Duodenal mucosa (tissue), 2 donors: Measurements from ENCODE around the gene LRMDA.

Experiments
- H3K27ac ChIP-seq: one replicate; pipeline ENCODE4 v1.7.0; 2013; ENCODE audit warnings: low read depth, low read length
- H3K27me3 ChIP-seq, 2 donors: one replicate each; pipeline ENCODE4 v1.7.0; 2013; ENCODE audit warnings: low read length in 2 of 2, control low read depth in 1 of 2; ENCODE audit not compliant: insufficient read depth in 2 of 2, control insufficient read depth in 1 of 2
- H3K36me3 ChIP-seq, 2 donors: one replicate each; pipeline ENCODE4 v1.7.0; 2013; ENCODE audit warnings: low read length in 2 of 2, control low read depth in 1 of 2; ENCODE audit not compliant: insufficient read depth in 2 of 2, control insufficient read depth in 1 of 2
- H3K4me1 ChIP-seq, 2 donors: one replicate each; pipeline ENCODE4 v1.7.0; 2013; ENCODE audit warnings: low read length in 2 of 2, control low read depth in 1 of 2; ENCODE audit not compliant: insufficient read depth in 2 of 2, control insufficient read depth in 1 of 2
- H3K4me3 ChIP-seq, 2 donors: one replicate each; pipeline ENCODE4 v1.7.0; 2013; ENCODE audit warnings: low read length in 2 of 2, low read depth in 1 of 2
- H3K9ac ChIP-seq, 2 donors: one replicate each; pipeline ENCODE4 v1.7.0; 2013; ENCODE audit warnings: low read length in 2 of 2, low read depth in 1 of 2
- H3K9me3 ChIP-seq, 2 donors: one replicate each; pipeline ENCODE4 v1.7.0; 2013; ENCODE audit warnings: low read length in 2 of 2, control low read depth in 1 of 2; ENCODE audit not compliant: control insufficient read depth in 1 of 2

LRMDA gene

DNA sequence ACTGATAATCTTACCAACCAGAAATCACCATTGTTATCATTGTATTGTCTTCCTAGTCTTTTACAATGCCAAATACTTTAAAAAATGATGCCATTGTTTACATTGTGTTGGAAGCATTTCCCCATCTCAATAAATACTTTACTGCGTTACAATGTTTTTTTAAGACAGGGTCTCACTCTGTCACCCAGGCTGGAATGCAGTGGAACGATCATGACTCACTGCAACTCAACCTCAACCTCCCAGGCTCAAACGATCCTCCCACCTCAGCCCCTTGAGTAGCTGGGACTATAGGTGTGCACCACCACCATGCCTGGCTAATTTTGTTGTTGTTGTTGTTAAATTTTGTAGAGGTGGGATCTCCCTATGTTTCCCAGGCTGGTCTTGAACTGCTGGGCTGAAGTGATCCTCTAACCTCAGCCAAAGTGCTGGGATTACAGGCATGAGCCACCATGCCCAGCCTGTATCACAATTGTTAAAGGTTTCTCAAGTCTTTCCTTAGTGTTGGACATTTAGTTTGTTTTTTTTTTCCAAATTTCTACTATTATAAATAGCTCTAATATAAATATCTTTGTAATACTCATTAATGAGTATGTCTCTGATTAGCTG lies 13.5 kb downstream of the LRMDA start:
- H3K36me3 ChIP-seq = no peaks in the 10 kb centered on the region
- H3K9ac ChIP-seq = no peak overlapping the region
- H3K27me3 ChIP-seq = no peaks in the 10 kb centered on the region
- peaks cover 0 to 4% of the 10 kb centered on the region in 2 donors for H3K9me3 ChIP-seq
- H3K4me3 ChIP-seq = no peak overlapping the region
- peaks cover 0 to 5% of the 10 kb centered on the region in 2 donors for H3K4me1 ChIP-seq
- no peak overlapping the region for H3K27ac ChIP-seq

DNA sequence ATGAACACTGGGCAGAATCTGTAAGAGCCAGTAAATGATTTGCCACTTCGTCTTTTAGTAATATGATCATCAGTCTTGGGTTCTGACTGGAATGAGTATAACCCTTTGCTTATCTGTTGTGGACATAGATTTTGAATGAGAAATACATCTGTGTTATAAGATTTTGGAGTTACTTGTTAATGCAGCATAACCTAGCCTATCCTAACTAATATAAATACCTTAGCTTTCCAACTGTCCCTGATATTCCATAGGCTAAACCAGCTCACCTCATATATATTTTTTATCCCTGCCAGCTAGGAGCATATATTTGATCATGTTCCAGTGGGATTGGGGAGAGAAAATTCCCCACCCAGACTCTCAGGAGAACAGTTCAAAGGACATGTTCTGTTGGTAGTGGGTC lies 15.1 kb downstream of the LRMDA start:
- H3K4me3 ChIP-seq = no peak overlapping the region
- no peaks in the 10 kb centered on the region for H3K36me3 ChIP-seq
- H3K9me3 ChIP-seq = peaks cover 0 to 4% of the 10 kb centered on the region in 2 donors
- H3K27ac ChIP-seq = no peak overlapping the region
- H3K27me3 ChIP-seq = no peaks in the 10 kb centered on the region
- H3K9ac ChIP-seq = no peak overlapping the region
- peaks cover 0 to 5% of the 10 kb centered on the region in 2 donors for H3K4me1 ChIP-seq

DNA sequence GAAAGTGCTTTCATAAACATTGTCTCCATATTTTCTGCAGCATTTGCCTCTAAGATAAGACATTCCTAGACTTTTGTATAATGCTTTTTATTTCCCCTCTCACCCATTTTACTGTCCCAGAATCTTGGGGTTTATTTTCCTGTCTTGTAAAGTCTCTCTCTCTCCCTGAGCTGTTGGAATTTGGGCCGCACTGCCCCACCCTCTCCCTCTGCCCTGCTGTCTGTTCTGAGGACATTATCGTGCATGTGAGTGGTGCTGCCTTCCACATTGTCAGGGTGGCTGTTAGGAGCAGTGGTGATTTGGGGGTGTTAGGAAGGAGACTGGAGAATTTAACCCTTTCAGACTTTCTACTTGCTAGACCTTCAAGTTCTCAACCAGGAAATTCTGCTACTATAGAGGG lies 16.7 kb downstream of the LRMDA start:
- Histone ChIP-seq H3K9ac (no peak overlapping the region), H3K9me3 (peaks cover 0 to 4% of the 10 kb centered on the region in 2 donors), H3K27ac (no peak overlapping the region), H3K36me3 (no peaks in the 10 kb centered on the region), H3K27me3 (no peaks in the 10 kb centered on the region), H3K4me3 (no peak overlapping the region), H3K4me1 (no peaks in the 10 kb centered on the region)

GRCh38 chr10:75449382-75450074 lies 18.1 kb downstream of the LRMDA start:
- no peak overlapping the region for H3K4me3 ChIP-seq
- no peaks in the 10 kb centered on the region for H3K36me3 ChIP-seq
- no peaks in the 10 kb centered on the region for H3K27me3 ChIP-seq
- no peaks in the 10 kb centered on the region for H3K4me1 ChIP-seq
- no peaks in the 10 kb centered on the region for H3K9me3 ChIP-seq
- H3K27ac ChIP-seq = no peak overlapping the region
- no peak overlapping the region for H3K9ac ChIP-seq

- Histone ChIP-seq H3K4me3 (no peak overlapping the region), H3K36me3 (no peaks in the 10 kb centered on the region), H3K9me3 (no peaks in the 10 kb centered on the region), H3K27me3 (no peaks in the 10 kb centered on the region), H3K4me1 (no peaks in the 10 kb centered on the region), H3K9ac (no peak overlapping the region), H3K27ac (no peak overlapping the region)
These were observed 18.6 kb downstream of the LRMDA start for GRCh38 chr10:75450075-75450445.

DNA sequence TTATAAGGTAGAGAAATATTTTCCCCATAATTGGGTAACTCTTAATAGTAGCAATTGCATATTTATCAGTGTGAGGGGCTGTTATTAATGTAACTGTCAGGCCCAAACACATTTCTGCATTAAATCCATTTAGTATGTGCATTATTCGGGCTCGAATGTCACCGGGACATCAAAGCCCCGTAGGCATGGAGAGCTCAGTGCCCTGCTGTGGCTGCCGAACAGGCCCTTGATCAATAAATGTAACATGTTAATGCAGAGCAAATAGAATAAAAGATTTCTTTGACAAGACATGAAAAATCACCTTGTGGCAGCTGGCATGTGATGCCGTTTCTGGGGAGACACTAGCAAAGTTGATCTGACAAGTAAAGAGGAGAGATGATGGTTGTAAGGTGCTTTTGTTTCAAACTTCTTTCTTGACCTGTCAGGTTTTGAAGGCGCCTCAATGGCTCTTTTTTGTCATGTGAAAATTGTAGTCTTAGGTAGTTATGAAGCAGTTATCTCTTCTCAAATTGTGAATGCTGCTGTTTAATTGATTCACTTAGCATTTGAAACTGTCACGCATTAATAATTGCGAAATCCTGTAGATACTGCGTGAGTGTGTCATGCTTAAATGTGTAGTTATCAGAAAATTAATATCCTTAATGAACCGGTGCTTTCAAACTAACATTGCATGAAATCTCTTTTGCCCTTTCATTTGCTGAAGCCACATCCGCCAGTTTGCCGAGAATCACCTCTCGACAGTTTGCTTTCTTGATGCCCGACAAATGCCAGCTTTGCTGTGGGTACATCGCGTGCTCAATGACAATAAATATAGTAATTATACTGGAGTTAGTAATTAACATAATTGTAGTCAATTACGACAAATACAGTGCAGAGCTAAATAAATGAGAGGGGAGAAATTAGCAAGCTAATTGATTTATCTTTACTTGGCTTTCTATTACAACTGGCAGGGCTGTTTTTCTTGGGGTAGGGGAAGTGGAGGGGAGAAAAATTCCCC lies 19.5 kb downstream of the LRMDA start:
- Histone ChIP-seq H3K36me3 (no peaks in the 10 kb centered on the region), H3K27me3 (no peaks in the 10 kb centered on the region), H3K9me3 (no peaks in the 10 kb centered on the region)

GRCh38 chr10:75451831-75452230 lies 20.4 kb downstream of the LRMDA start:
- Histone ChIP-seq H3K4me1 (no peaks in the 10 kb centered on the region), H3K27ac (no peak overlapping the region), H3K27me3 (no peaks in the 10 kb centered on the region), H3K36me3 (no peaks in the 10 kb centered on the region), H3K9ac (no peak overlapping the region), H3K4me3 (no peak overlapping the region), H3K9me3 (no peaks in the 10 kb centered on the region)

More for the DNA sequence above, 19.5 kb downstream of the LRMDA start:
- Histone ChIP-seq H3K9ac (no peak overlapping the region), H3K4me1 (no peaks in the 10 kb centered on the region), H3K4me3 (no peak overlapping the region), H3K27ac (no peak overlapping the region)

DNA sequence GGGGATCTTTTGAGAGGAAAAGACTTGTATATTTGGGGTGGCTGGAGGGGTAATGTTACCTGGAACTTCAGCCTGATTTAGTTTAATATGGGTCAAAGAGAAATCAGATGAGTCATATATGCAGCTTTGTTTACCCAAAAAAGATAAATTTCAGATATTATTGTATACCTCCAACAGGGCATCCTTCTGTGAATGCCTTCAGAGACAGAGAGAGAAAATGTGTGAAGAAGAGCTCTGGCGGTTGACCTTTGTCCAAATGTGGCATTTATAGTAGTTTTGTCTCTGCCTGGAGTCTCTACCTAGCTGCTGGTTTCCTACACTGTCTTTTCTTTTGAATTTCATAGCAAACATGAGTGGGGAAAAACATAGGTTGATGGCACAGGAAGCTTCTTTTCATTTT lies 21.6 kb downstream of the LRMDA start:
- H3K27me3 ChIP-seq = no peaks in the 10 kb centered on the region
- no peak overlapping the region for H3K9ac ChIP-seq
- H3K9me3 ChIP-seq = no peaks in the 10 kb centered on the region
- no peaks in the 10 kb centered on the region for H3K36me3 ChIP-seq
- H3K4me3 ChIP-seq = no peak overlapping the region
- no peaks in the 10 kb centered on the region for H3K4me1 ChIP-seq
- no peak overlapping the region for H3K27ac ChIP-seq

DNA sequence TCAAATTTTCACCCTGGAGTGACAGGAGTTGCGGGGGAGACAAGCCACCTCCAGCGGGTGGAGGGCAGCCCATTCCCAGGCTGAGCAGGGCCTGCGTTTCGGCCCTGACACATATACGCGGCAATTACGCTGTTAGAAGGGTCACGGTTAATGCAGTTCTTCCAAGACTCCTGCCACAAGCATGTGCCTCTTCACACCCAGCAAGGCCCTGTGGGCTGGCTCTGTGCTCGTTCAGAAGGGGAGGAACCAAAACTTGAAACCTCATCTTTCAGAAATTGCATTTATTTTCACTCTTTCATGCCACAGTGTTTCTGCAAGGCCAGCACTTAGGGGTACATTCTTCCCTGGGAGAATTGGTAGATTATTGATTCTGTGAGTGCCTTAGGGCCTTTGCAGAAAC lies 24.7 kb downstream of the LRMDA start:
- H3K36me3 ChIP-seq = no peaks in the 10 kb centered on the region

DNA sequence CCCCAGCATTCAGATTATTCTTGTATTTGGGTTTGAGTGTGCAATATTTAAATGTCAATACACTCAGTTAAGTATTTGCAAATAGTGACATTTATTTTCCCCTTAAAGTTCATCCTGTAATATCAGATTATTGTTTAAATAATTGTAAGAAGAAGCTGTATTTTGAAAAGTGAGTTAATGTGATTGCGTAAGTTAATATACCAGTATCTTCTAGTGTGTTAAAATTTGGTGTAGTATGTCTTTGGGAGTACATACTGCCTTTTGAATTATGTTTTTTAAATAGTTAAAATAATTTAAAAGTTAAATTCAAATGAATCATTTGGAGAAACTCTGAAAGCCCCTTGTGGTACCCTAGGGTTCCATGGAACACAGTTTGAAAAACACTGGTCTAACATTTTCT lies 28.6 kb downstream of the LRMDA start:
- Histone ChIP-seq H3K9me3 (no peaks in the 10 kb centered on the region), H3K4me3 (no peak overlapping the region)

More for the DNA sequence above, 24.7 kb downstream of the LRMDA start:
- Histone ChIP-seq H3K27ac (no peak overlapping the region), H3K9ac (no peak overlapping the region), H3K4me3 (no peak overlapping the region), H3K4me1 (no peaks in the 10 kb centered on the region), H3K27me3 (no peaks in the 10 kb centered on the region), H3K9me3 (no peaks in the 10 kb centered on the region)

More for the DNA sequence above, 28.6 kb downstream of the LRMDA start:
- Histone ChIP-seq H3K36me3 (no peaks in the 10 kb centered on the region), H3K9ac (no peak overlapping the region), H3K27ac (no peak overlapping the region), H3K4me1 (no peaks in the 10 kb centered on the region), H3K27me3 (no peaks in the 10 kb centered on the region)
